HG02571 (cell line): ENCODE data around the gene ST8SIA5.

Experiments
- ATAC-seq: cut with Tn5 transposase; IDR thresholded peaks from one replicate; pipeline ENCODE4 v1.9.1; 2021; ENCODE audit warnings: mild to moderate bottlenecking, moderate library complexity; ENCODE audit not compliant: unreplicated experiment

The ST8SIA5 gene

DNA sequence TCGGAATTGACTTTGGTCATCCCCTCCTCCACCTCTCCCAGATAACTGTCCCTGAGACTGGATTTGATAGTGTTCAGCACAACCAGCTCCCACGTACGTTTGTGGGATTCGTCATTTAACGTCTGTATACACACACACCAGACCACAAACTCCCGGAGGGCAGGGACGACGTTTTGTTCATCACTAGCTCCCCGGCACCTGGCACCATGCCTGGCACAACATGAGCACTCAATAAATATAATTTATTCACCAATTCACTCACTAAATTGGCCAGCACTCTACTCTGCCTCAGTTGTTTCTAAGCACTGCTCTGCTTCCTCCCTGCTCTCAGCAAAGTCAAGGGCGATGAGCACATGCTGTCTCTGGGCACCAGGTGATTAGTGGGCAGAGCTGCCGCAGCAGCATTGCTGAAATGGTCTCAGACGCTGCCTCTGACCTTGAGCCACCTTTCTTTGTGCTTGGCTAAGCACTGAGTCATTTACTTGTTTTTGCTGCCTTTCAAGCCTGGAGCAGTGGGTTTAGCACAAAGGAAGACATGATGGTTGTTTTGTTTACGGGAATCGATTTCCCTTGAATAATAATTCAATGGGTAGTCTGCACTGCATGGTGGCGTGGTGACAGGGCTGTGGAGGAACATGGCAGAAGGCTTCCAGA is 80.5 kb downstream of the ST8SIA5 start:
- ATAC-seq, result no peak

DNA sequence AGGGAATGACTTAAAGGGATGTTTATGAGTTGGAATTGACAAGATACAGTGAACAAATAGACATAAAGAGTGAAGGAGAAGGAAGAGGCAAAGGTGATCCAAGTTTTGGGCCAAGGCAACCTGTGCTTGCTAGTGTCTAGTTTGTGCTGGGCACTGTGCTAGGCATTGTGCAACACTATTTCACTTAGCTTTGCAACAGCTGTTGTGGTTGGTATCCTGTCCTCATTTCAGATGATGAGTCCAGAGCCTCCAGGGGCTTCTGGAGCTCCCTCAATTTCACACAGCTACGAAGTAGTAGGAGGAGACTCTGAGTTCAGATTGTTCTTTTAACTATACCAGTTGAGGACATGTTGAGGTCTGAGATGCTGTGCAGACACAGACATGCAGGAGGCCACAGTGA is 81.7 kb downstream of the ST8SIA5 start:
- no peak for ATAC-seq

DNA sequence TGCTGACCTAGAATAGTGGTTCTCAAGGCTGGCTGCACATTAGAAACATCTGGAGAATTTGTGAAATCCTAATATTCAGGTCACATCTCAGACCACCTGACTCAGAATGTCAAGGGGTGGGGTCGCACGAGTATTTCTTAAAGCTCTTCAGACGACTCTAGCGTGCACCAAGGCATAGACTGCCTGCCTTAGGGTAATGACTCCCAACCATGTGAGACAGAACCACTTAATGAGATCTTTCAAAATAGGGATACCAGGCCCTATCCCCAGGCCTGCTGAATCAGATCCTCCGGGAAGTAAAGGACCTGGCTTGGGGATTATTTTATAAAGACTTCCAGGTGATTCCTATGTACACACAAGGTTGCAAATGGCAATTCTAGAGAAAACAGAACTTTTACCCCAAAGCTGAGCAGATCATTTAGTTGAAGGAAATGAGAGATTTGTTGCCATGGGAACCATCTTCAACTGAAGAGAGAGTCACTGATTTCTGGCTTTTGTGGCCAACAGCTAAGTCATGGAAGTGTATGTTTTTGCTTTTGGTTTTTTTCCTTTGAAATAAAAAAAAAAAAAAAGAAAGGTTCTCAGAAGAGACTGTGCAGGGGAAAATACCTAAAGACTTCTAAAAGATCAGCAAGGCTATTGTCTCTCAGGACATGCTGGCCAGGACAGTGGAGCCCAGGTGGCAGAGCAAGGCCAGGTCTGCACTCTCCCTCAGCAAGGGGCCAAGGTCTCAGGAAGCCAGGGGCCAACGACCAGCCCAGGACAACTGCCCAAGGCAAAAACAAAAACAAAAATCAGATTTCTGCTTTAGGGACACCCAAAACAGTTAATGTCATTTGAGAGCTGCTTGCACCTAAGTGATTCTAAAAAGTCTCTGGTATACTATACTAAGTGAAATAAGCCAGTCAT is 84.5 kb downstream of the ST8SIA5 start:
- ATAC-seq, result no peak

DNA sequence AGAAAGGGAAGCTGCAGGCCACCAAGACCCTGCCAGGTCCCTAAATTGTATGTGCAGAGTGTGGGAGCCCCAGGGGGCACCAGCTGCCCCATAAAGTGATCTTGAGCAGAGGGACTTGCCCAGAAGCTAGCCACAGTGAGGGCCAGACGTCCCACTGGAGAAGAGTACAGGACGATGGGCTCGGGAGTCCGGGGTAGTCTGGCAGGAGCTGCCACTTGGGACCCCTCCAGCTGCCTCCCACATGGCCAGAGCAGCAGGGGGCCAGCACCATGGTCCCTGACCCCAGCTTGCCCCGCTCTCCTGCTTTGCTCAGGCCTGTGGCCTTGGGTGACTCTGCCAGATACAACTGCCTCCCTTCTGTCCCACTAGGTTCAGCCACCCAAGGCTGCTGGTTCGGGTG is 88.2 kb downstream of the ST8SIA5 start:
- ATAC-seq, result no peak

DNA sequence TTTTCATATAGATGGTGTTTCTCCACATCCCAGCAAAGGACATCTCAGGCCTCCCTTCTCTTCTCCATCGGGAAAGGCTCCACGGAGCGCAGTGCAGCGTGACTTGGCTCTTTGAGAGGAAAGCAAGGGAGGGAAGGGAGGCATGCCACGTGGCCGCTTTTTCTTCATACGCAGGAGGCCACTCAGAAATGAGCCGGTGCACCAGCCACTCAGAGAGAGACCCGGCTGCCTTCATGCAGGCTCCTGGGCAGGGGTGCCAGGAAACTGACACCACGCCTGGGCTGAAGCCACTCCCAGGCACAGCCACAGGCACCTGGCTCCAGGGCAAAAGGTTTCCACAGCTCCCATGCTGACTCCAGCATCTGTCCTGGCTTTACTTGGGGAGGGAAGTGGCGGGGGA is 88.7 kb downstream of the ST8SIA5 start:
- ATAC-seq, result no peak

DNA sequence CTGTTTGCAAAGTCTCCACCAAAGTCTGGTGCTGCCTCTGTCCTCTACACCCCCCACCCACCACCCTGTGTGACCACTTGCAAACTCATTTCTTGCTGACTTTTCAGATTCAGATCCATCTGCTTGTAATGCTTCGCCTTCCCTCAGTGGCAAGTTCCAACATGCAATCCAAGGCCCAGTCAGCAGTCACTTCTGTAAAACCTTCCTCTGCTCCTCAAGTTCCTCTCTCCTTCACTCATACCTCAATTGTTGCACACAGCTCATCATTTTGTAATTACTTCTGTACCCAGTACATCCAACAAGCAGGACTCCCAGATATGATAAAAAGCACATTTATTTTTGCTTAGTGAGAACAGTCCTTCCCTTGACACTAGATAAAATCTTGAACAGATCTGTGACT is 93.3 kb downstream of the ST8SIA5 start:
- no peak for ATAC-seq

DNA sequence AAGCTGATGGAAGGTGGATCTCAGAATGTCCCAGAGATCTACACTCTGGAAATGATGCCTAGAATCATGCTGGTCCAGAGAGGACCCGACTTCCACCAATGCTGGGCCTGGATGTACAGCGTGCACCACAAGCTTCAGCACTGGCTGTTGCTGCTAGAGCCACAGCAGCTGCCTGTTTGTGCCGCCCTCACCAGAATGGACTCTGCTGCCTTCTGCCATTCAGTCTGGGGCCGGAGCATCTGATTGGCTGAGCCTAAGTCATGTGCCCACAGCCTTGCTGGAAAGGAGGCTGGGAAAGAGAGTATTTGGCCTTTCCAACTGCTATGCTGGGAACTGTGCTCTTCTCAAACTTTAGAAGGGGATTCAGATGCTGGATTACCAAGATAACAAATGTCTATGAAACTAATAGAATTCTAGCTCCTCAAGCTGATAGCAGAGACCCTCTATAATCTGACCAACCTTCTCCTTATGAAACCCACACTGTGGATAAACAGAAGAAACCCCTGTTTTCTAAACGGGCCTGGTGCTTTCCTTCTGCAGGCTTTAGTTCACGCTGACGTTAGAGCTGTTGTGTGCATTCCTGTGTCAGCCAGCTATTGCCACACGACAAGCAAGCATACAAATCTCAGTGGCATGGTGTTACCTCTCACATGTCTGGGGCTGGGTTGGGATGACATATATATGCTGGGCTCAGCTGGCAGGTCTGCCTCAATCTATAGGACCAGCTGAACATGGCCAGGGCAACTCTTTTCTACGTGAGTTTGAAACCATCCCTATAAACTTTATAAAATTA is 95.7 kb downstream of the ST8SIA5 start:
- ATAC-seq, result no peak

DNA sequence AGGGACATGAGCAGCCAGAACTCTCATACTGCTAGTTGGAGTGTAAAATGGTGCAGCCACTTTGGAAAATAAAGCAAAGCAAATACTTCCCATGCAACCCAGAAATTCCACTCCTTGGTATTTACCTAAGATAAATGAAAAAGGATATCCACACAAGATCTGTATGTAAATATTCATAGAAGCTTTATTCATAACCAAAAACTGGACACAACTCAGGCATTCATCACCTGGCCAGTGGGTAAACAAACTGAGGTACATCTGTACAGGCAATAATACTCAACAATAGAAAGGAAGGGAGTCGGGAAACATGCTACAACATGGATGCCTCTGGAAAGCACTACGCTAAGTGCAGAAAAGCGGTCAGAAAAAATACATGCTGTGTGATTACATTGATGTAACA is 97.4 kb downstream of the ST8SIA5 start:
- ATAC-seq, result no peak

DNA sequence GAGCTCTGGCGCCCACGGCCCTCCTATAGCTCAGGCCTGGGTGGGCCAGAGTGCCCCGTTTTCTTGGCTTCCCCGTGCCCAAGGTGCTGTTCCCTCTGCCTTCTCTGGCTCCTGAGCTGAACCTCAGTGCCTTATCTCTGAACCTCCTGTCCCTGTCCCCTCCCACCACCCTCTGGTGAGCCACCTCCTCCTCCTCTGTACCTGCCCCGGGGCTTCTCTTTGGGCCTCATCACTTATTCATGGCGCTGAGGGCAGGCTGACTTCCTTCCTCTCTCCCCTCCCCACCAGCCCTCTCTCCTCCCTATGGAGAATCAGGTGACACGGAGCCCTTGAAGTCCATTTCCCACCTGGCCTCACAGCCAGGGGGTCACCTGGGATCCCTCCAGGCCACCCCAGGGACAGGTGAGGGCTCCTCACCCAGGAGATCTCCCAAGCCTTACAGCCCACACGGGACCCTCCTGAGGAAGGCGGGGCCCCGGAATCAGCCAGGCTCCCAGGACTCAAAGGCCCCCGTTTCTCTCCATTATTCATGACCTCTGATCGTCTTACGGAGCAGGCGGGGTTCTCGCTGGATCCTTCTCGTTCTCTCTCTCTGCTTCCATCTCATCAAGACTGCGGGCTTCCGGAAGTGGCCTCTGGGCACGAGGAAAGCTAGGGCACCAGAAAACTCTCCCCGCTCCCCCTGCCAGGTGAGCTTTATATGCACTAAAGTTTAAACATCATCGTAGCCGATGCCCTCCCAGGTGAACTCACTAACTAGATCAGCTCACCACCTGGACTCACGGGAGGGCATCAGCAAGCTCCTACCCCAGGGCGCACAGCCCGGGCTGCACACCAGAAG is 99.5 kb downstream of the ST8SIA5 start, which contains the start of gene LOXHD1:
Gene LOXHD1, minus strand, starts transcription at position 106 of the 841 bp plus-strand sequence. CDS start 187 bp downstream, outside the sequence.
- no peak for ATAC-seq

DNA sequence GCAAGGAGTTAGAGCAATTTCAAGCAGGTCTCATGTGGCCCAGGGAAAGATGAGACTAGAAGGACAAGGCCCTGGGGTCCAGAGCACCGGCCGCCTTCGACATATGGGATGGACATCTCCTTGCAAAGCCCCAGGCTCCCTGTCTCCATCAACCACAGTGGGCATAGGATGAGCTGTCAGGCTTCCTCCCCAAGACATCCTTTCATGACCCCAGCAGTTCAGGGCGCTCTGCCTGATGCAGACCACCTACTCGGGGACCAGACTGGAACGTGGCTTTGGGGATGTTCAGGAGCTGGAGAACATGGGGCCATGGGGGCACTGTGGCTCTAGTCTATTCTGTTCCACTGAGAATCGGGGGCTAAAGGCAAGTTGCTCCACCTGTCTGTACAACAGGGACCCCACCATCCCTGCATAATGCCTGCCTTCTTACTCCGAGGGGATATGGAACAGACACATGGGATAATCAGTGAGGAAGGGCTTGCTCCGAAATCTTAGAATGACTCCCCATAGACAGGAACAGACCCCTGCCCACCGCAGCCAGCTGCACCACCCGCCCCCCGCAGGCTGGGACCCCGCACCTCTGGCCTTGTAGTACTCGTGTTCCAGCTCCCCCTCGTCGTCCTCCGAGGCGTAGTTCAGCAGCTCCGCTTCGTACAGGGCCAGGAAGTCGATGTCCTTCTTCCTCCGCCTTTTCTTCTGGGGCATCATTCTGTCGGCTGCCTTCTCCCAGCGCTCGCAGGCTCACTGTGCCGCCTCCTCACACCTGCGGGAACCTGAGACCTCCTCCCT is 100.3 kb downstream of the ST8SIA5 start:
- ATAC-seq, result no peak

DNA sequence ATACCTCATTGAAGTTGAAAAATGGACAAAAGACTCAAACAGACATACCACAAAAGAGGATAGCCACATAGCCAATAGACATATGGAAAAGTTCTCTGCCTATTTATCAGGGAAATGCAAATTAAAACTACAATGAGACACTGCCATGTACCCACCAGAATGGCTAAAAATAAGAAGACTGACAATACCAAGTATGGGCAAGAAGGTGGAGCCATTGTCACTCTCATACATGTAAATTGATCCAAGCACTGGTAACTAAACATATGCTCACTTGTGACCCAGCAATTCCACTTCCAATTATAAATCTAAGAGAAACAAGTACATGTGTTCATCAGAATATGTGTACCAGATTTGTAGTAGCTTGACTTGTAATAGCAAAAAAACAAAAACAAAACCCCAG is 104.5 kb downstream of the ST8SIA5 start:
- no peak for ATAC-seq

DNA sequence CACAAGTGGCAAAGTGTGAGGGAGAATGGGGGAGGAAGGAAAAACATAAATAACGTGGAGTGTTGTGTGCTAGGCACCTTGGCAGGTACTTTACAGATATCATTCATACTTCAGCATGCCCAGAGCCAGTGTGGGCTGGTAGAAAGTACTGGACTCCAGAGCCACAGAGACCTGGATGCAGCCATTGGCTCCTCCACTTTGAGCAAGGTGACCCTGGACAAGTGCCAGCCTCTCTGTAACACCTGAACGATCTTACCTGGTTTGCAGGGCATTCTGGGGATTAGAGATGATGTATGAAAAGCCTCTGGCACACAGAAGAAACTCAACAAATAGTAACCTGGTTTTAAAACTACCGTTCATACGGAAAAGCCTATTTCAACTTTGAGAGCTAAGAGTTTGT is 106.2 kb downstream of the ST8SIA5 start:
- no peak for ATAC-seq

DNA sequence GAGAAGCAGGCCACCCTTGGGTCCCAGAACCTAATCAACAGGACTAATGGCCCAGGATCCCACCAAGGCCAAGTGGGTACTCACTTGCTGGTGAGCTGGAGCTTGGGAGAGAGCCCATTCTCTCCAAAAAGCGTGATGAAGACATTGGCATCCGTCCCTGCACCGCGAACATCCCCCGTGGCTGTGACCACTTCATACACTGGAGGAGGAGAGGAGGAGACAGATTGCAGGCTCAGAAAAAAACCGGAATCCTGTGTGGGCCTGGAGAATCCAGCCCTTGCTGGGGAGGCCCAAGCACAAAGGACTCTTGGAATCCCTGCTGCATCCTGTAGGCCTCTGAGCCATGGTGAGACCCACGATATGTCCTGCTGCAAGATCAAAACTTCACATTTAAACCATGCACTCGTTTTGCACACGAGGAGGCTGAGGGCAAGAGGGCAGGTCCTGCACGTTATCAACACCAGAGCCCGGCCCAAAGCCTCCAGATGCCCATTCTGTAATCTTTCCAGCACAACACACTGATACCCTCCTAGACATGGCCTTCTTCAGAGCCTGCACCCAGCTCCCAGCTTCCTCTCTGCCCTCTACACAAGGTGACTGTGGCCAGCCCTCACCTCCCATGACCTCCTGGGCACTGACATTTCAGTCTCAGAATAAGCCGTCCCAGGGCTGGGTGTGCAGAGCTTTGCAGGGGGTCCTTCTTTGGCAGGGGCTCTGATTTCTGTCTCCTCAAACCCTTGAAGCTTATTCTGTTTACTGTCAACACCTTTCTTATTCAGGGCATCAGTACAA is 107.6 kb downstream of the ST8SIA5 start:
- ATAC-seq, result no peak

DNA sequence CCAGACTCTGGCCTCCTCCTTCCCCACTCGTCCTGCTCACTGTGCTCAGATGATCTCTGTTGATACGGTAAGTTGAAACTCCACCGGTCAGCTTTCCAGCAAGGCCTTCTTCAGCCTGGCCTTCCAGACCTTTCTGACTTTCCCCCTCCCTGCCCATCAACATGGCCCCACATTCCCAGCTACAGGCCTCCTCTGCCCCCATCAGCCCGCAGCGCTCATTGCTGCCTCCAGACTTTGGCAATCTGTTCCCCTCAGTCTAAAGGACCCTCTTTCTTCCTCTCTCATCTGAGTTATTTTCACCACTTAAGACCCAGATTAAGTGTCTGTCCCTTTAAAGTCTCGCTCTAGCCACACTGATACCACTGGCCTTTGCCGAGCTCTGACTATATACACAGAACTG is 110.4 kb downstream of the ST8SIA5 start:
- ATAC-seq, result no peak

DNA sequence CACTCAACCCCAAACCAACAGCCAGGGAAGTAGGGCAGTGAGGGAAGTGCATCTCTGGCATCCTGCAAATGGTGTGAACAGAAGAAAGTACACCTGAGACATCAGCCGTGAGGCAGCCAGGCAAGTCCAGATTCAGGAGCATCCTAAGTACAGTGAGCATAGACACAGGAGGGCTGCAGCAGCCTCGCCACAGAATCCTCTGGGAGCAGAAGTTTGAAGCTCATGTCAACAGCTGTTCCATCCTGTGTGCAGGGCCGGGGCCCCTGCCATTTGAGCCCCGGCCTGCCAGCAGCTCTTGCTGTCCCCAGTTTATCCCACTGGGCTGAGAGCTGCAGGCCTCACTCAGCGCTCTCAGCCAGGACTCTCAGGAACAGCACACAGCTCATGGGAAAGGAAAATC is 114.3 kb downstream of the ST8SIA5 start:
- no peak for ATAC-seq

DNA sequence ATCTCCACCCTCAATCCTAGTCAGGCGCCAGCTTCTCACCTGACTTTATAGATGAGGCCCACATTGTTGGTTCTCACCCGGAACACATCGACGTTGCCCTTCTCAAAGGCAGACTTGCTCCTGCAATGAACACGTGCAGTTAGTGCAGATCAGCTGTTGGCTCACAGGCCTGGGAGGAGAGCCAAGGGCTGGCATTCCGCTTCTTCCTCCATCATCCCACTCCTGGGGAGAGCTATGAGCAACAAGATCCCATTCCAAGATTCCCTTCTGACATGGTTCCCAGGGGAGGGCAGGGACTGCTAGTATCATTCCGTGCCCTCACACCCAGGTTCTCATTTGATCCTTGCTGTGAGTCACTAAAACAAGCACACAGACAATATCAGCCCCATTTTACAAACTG is 114.9 kb downstream of the ST8SIA5 start:
- no peak for ATAC-seq

DNA sequence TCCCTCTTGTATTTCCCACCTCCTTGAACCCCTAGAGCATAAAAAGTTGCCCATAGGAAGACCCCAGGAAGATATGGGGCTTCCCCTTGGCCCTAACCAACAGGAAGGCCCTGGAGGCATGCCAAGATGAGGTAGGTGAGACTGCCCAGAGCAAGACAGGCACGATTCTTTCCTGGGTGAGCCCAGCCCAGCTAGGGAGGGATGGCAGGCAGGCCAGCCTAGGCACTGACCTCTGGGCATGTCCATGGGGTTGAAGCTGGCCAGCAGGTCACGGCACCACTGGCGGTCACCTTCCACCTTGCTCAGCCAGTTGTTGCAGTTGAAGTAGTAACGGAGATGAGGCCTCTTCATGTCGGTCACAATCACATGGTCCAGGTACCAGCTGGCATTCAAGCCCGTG is 117.5 kb downstream of the ST8SIA5 start:
- ATAC-seq, result no peak

DNA sequence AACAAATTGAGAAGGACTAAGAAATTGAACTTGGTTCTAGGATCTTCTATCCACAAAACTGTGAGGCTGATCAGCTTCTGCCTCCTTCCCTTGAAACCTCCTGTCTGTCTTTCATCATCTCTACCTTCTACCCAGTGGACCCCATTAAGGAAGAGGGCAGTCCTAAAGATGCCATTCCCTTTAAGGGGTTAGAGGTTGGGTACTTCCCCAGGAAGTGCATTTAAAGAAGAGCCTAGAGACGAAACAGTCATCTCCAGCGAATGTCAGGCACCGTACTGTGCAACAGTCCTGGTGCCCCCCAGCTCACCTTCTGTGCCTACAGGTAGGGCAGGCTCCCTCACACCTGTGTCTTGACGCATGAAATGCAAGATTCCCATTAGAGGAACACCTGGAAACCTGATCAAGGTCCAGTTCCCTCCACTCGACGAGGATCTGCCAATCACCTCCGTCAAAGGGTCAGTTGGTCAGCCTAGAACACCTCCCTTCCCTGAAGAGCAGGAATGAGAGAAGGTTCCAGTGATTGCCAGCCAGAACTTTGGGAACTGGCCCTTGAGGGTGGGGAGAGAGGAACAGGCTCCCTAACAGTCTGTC is 120.7 kb downstream of the ST8SIA5 start:
- ATAC-seq, result no peak
